Bladder microvascular endothelial cell (primary cell): ENCODE measurements around the gene WDR48. TPM values are rescaled to one million over a fixed set of nuclear protein-coding genes. Genes with fewer than 3 reads are reported as not detected.

Experiments
- total RNA-seq: library from RNA; depleted of rRNA; stranded (reverse); fragments of >200 nt; gene quantifications from 2 replicates; pipeline ENCODE4 v1.2.3, GENCODE V29; 2014

WDR48 gene
- 24.4 and 52.6 TPM in 2 replicates for total RNA-seq

GRCh38 chr3:39051649-39052561 is at the start of gene WDR48, which contains the start of gene SCN11A:
Gene WDR48, plus strand, starts transcription at chr3:39052016. Its CDS starts 10 bp downstream, at chr3:39052026.
Gene SCN11A, minus strand, starts transcription at chr3:39051944. Its CDS starts 101,582 bp downstream, at chr3:38950362.

GRCh38 chr3:39107388-39108199 is 55.8 kb downstream of the WDR48 start, which contains the start of the genes GORASP1 and TTC21A:
Gene GORASP1, minus strand, starts transcription at chr3:39107627. Its CDS starts 86 bp downstream, at chr3:39107541.
Gene TTC21A, plus strand, starts transcription at chr3:39107680. Its CDS starts 158 bp downstream, at chr3:39107838.

Other genes with a start within 250 kb of the WDR48 start
- under 0.01 TPM in 1 of 2 replicates, not detected in the other for gene SCN10A, start 235.8 kb upstream of the WDR48 start, total RNA-seq
- under 0.01 and 0.06 TPM in 2 replicates for gene SCN11A, start 72 bp upstream of the WDR48 start, total RNA-seq
- gene GORASP1, start 55.6 kb downstream of the WDR48 start, total RNA-seq: 26.6 and 44.1 TPM in 2 replicates
- 1.3 and 4.2 TPM in 2 replicates for gene TTC21A, start 55.7 kb downstream of the WDR48 start, total RNA-seq
- 8.6 and 13.1 TPM in 2 replicates for gene CSRNP1, start 101.6 kb downstream of the WDR48 start, total RNA-seq
- not detected in 2 replicates for gene XIRP1, start 140.6 kb downstream of the WDR48 start, total RNA-seq
- gene CX3CR1, start 228.0 kb downstream of the WDR48 start, total RNA-seq: not detected in 2 replicates